AG09309 (cell line): ENCODE results near the gene SLCO1A2.
"Not testable (repeated sequence)": the region's sequence is repeated elsewhere in the genome, so short reads cannot be mapped to it uniquely, and the experiment has no call there.

Experiments
- DNase-seq: peaks from one replicate; pipeline ENCODE4 v3.0.0-alpha.2; 2010; ENCODE audit warnings: low read depth
- H3K4me3 ChIP-seq: 2 replicates; pipeline ENCODE4 v1.5.1; 2011; ENCODE audit warnings: mild to moderate bottlenecking, low read depth, low read length, moderate library complexity; ENCODE audit not compliant: control insufficient read depth
- CTCF ChIP-seq: IDR thresholded peaks from 2 replicates; pipeline ENCODE4 v1.5.1; 2011; ENCODE audit warnings: mild to moderate bottlenecking, low read depth, low read length, inconsistent platforms; ENCODE audit not compliant: insufficient read depth, control insufficient read depth; ENCODE audit errors: missing control alignments

SLCO1A2 gene

GRCh38 chr12:21334771-21335325 is at the start of gene SLCO1A2:
SLCO1A2 (minus strand) TSS chr12:21334917; CDS start chr12:21334647, 270 bp downstream.
- no peak for TF ChIP-seq CTCF
- DNase-seq: no peak
- H3K4me3 ChIP-seq: no peak within 1 kb of the TSS

DNA sequence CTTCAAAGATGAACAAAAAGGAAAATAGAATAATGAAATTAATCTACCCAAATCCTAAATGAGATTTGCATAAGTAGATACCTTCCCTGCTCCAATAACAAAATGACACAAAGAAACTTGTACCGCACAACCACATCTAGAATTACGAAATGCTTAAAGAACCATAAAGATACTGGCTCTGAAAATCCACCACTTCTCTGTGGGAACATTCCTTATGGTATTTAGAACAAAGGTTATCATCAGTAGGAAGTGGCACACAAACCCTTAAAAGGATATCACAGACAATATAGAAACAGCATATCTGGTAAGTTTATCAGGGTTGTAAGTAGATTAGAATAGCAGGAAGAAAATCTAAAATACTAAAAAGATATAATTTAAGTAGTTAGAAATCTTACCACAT is 49.5 kb upstream of the SLCO1A2 start:
- no peak for TF ChIP-seq CTCF
- no peak overlapping the region for H3K4me3 ChIP-seq
- DNase-seq: no peak

GRCh38 chr12:21381320-21381719 is 46.6 kb upstream of the SLCO1A2 start:
- not testable (repeated sequence) for DNase-seq, H3K4me3 ChIP-seq

DNA sequence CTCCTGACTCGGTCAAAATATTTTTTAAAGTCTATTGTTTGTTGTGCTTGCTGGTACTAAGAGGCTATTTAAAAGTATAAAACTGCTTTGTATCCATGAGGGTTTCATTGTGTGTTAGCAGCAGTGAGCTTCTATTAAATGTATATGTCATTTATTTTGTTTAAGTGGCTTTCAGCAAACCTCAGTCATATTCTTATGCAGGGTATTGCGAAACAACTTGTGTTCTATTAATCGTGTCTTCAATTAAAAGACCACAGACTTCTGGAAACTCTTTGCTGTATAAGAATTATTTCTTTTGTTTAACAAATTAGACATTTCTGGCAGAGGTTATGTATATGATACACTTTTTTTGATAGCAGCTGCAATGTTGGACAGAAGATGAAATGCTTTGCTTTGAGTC is 44.5 kb upstream of the SLCO1A2 start:
- no peak for DNase-seq
- H3K4me3 ChIP-seq: no peak overlapping the region
- TF ChIP-seq CTCF: no peak

GRCh38 chr12:21372602-21373001 is 37.9 kb upstream of the SLCO1A2 start, which contains the start of gene IAPP:
IAPP (plus strand) TSS chr12:21372902; CDS start chr12:21373352, 450 bp downstream.
- H3K4me3 ChIP-seq: no peak within 1 kb of the TSS
- no peak for DNase-seq
- no peak for TF ChIP-seq CTCF

DNA sequence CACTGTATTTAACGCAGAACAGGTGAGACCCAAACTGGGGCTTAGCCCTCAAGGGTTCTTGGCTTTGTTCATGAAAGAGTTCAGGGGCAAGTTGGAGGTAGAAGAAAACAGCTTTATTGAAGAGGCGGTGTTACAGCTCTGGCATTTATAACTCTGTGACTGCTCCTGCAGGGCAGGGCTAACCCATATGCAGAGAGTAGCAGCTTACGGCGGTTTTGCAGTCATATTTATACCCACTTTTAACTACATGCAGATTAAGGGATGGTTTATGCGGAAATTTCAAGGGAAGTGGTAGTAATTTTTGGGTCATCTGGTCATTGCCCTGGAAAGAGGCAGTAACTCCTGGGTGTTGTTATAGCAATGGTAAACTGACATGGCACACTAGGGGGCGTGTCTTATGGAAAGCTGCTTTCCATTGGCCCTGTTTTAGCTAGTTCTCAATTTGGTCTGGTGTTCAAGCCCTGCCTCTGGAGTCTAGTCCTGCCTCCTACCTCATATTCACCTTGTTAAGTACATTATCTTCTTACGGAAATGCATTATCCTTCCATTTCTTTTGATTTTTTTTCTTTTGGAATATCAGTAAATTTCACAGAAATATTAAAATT is 36.2 kb upstream of the SLCO1A2 start:
- H3K4me3 ChIP-seq: no peak overlapping the region
- no peak for DNase-seq
- no peak for TF ChIP-seq CTCF

GRCh38 chr12:21369141-21369980 is 34.6 kb upstream of the SLCO1A2 start:
- H3K4me3 ChIP-seq: no peak overlapping the region
- DNase-seq: no peak
- TF ChIP-seq CTCF: no peak

DNA sequence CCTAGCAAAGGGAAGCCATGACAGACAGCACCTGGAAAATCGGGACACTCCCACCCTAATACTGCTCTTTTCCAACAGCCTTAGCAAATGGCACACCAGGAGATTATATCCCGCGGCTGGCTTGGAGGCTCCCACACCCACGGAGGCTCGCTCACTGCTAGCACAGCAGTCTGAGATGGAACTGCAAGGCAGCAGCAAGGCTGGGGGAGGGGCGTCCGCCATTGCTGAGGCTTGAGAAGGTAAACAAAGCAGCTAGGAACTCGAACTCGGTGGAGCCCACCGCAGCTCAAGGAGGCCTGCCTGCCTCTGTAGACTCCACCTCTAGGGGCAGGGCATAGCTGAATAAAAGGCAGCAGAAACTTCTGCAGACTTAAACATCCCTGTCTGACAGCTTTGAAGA is 25.9 kb upstream of the SLCO1A2 start:
- DNase-seq, H3K4me3 ChIP-seq: not testable (repeated sequence)
